Measurements from ENCODE around the gene HMX1. TPM values are rescaled to one million over a fixed set of nuclear protein-coding genes. Genes with fewer than 3 reads are reported as not detected.

The HMX1 gene
- total and polyA plus RNA-seq, 5 donors: not detected

GRCh38 chr4:8859550-8860095 is 12.0 kb downstream of the HMX1 start:
- WGBS: 2% methylated on average over 38 of the region's 38 CpGs
- ATAC-seq (no peak), DNase-seq (no peak)
- Histone ChIP-seq H3K4me3 (ENCODE audit: low read length) (no peak overlapping the region), H3K4me1 (ENCODE audit: control insufficient read depth, insufficient read depth, low read length) (no peaks in the 10 kb centered on the region), H3K9me3 (ENCODE audit: control insufficient read depth, low read length) (no peaks in the 10 kb centered on the region), H3K27ac (ENCODE audit: low read length) (no peak overlapping the region), H3K27me3 (ENCODE audit: control insufficient read depth, insufficient read depth) (no peaks in the 10 kb centered on the region)
- intact Hi-C loops (cut with DNase I): no loop called here

- Histone ChIP-seq H3K4me1 (ENCODE audit: control insufficient read depth, insufficient read depth, low read length) (no peaks in the 10 kb centered on the region), H3K27me3 (ENCODE audit: control insufficient read depth, insufficient read depth) (no peaks in the 10 kb centered on the region), H3K4me3 (ENCODE audit: low read length) (no peak overlapping the region), H3K9me3 (ENCODE audit: control insufficient read depth, low read length) (no peaks in the 10 kb centered on the region), H3K27ac (ENCODE audit: low read length) (no peak overlapping the region)
- no peak for ATAC-seq
- DNase-seq: no peak
- intact Hi-C loops (cut with DNase I): no loop called here
- WGBS: 2% methylated on average over 19 of the region's 19 CpGs
Observed at GRCh38 chr4:8858701-8859210, 12.9 kb downstream of the HMX1 start.

GRCh38 chr4:8857766-8858700 is 13.6 kb downstream of the HMX1 start:
- no peak overlapping the region for H3K27ac ChIP-seq (ENCODE audit: low read length)
- H3K9me3 ChIP-seq (ENCODE audit: control insufficient read depth, low read length): no peaks in the 10 kb centered on the region
- WGBS: 1% methylated on average over 74 of the region's 74 CpGs
- intact Hi-C loops (cut with DNase I): no loop called here
- H3K4me3 ChIP-seq (ENCODE audit: low read length): no peak overlapping the region
- H3K4me1 ChIP-seq (ENCODE audit: control insufficient read depth, insufficient read depth, low read length): no peaks in the 10 kb centered on the region
- ATAC-seq (no peak), DNase-seq (no peak)
- H3K27me3 ChIP-seq (ENCODE audit: control insufficient read depth, insufficient read depth): no peaks in the 10 kb centered on the region

DNA sequence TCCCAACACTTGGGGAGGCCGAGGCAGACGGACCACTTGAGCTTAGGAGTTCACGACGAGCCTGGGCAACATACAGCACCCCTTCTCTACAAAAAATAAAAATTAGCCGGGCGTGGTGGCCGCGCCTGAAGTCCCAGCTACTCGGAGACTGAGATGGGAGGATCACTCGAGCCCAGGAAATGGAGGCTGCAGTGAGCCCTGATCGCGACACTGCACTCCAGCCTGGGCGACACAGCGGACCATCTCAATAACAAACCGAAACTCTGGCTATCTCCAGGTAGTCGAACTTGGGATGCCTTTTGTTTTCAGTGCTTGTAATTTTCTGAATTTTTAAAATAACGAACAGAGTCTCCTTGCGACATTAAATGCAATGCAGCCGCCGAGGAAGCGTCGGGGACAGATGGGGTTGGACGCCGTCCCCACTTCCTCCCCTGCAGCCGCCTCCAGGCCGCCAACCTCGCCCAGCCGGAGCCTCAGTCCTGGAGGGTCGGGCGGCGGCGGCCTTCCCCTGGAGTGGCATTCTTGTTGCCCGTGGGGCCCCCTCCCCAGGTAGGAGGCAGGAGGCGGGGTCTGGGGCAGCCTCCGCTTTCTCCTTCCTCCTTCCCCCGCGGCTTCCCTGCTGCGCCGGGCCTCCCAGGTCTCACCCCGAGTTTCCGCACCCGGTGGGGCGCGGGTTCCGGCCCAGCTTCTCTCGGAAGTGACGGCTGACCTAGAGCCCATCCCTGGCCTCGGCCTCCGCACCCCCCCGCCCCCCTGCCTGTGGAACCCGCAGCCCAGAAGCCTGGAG is 14.6 kb downstream of the HMX1 start:
- peak overlapping the region; percentile 2 for H3K4me3 ChIP-seq (ENCODE audit: low read length)
- H3K27me3 ChIP-seq (ENCODE audit: control insufficient read depth, insufficient read depth): no peaks in the 10 kb centered on the region
- WGBS: 2% methylated on average over 51 of the region's 51 CpGs

GRCh38 chr4:8855818-8856245 is 15.8 kb downstream of the HMX1 start:
- ATAC-seq (no peak), DNase-seq (no peak)
- Histone ChIP-seq H3K4me3 (ENCODE audit: low read length) (no peak overlapping the region), H3K9me3 (ENCODE audit: control insufficient read depth, low read length) (no peaks in the 10 kb centered on the region), H3K27me3 (ENCODE audit: control insufficient read depth, insufficient read depth) (no peaks in the 10 kb centered on the region), H3K27ac (ENCODE audit: low read length) (no peak overlapping the region), H3K4me1 (ENCODE audit: control insufficient read depth, insufficient read depth, low read length) (no peaks in the 10 kb centered on the region)
- intact Hi-C loops (cut with DNase I): no loop called here
- 5% methylated on average over 9 of the region's 9 CpGs for WGBS

More for the DNA sequence above, 14.6 kb downstream of the HMX1 start:
- Histone ChIP-seq H3K9me3 (ENCODE audit: control insufficient read depth, low read length) (no peaks in the 10 kb centered on the region), H3K27ac (ENCODE audit: low read length) (no peak overlapping the region), H3K4me1 (ENCODE audit: control insufficient read depth, insufficient read depth, low read length) (no peaks in the 10 kb centered on the region)
- DNase-seq (no peak), ATAC-seq (no peak)
- intact Hi-C loops (cut with DNase I): no loop called here

DNA sequence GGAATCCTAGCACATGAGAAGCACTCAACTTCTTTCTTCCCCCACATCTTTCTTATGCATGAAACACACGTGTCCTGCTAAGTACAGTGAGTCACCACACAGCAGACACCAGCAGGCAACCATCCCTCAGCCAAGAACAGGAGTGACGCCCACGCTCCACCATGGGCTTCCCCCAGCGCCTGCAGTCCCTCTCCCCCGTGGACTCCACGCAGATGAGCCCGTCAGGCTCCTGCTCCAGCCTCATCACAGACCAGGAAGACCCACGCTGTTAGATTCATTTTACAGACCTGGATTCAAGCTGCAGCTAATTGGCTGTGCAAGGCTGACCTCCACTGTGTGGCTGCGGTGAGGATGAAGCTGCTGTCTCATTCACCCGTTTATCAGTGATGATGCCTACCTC is 16.7 kb downstream of the HMX1 start:
- Histone ChIP-seq H3K9me3 (ENCODE audit: control insufficient read depth, low read length) (no peaks in the 10 kb centered on the region), H3K27me3 (ENCODE audit: control insufficient read depth, insufficient read depth) (no peaks in the 10 kb centered on the region), H3K4me1 (ENCODE audit: control insufficient read depth, insufficient read depth, low read length) (no peaks in the 10 kb centered on the region), H3K27ac (ENCODE audit: low read length) (no peak overlapping the region), H3K4me3 (ENCODE audit: low read length) (no peak overlapping the region)
- intact Hi-C loops (cut with DNase I): no loop called here
- ATAC-seq (no peak), DNase-seq (no peak)
- WGBS: 15% methylated on average over 10 of the region's 10 CpGs

DNA sequence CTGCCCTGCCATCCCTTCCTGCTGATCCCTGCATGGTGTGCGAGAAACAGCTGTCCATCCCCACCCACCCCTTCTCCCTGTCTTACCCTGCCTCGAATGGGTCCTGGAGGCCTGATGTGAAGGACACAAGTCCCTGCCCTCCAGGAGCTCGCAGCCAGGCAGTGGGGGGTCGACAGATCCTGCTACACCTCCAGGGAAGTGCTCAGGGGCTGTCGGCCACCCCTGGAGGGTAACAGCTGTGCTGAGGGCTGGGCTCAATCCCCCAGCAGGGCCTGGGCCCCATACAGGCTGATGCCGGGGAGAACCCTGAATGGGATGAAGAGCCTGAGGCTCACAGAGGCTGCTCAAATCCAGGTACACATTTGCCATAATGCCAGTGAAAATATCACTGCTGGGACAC is 17.6 kb downstream of the HMX1 start:
- DNase-seq (no peak), ATAC-seq (no peak)
- Histone ChIP-seq H3K27me3 (ENCODE audit: control insufficient read depth, insufficient read depth) (no peaks in the 10 kb centered on the region), H3K27ac (ENCODE audit: low read length) (no peak overlapping the region), H3K9me3 (ENCODE audit: control insufficient read depth, low read length) (no peaks in the 10 kb centered on the region), H3K4me3 (ENCODE audit: low read length) (no peak overlapping the region), H3K4me1 (ENCODE audit: control insufficient read depth, insufficient read depth, low read length) (no peaks in the 10 kb centered on the region)
- intact Hi-C loops (cut with DNase I): no loop called here
- WGBS: 11% methylated on average over 6 of the region's 6 CpGs

GRCh38 chr4:8853249-8853648 is 18.4 kb downstream of the HMX1 start:
- Histone ChIP-seq H3K27ac (ENCODE audit: low read length) (no peak overlapping the region), H3K4me1 (ENCODE audit: control insufficient read depth, insufficient read depth, low read length) (no peaks in the 10 kb centered on the region), H3K9me3 (ENCODE audit: control insufficient read depth, low read length) (no peaks in the 10 kb centered on the region), H3K4me3 (ENCODE audit: low read length) (no peak overlapping the region), H3K27me3 (ENCODE audit: control insufficient read depth, insufficient read depth) (no peaks in the 10 kb centered on the region)
- intact Hi-C loops (cut with DNase I): no loop called here
- DNase-seq (no peak), ATAC-seq (no peak)
- 79% methylated on average over 6 of the region's 6 CpGs for WGBS

GRCh38 chr4:8852118-8852704 is 19.4 kb downstream of the HMX1 start:
- H3K27me3 ChIP-seq (ENCODE audit: control insufficient read depth, insufficient read depth): no peaks in the 10 kb centered on the region
- ATAC-seq (no peak), DNase-seq (no peak)

DNA sequence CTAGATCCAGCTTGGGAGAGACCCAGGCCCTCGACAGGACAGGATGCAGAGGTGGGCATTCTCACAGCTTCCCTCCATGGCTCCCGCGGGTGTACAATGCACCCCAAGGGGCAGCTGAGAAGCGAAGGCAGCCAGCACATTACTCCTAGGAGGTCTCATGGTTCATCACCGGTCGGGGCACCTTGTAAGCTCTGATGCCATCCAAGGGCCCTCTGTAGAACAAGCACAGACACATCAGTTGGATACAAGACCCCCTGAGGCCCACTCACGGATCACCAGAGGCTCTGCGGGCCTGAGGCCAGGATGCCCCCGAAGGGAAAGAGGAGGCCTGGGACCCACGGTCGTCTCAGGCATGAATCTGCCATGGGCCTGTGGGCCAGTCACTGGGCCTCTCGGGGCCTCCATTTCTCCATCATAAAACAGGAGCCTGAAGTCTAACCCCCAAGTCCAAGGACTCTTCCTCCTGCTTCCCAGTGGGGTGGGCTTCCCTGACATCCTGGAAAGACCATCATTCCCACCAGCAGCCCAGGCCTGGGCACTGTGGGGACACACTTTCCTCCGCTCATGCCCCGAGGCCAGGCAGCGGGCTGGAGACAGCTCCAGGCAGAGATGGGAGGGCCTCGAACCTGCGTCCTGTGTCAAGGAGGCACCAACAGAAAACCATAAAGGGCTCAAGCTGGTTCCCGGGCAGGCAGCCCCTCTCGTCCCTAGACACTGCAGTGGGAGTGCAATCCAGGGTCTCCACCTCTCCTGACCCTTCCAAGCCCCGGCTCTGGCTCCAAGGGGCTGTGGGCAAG is 20.1 kb downstream of the HMX1 start:
- Histone ChIP-seq H3K4me3 (ENCODE audit: low read length) (no peak overlapping the region), H3K9me3 (ENCODE audit: control insufficient read depth, low read length) (no peaks in the 10 kb centered on the region), H3K27me3 (ENCODE audit: control insufficient read depth, insufficient read depth) (no peaks in the 10 kb centered on the region), H3K4me1 (ENCODE audit: control insufficient read depth, insufficient read depth, low read length) (no peaks in the 10 kb centered on the region), H3K27ac (ENCODE audit: low read length) (no peak overlapping the region)
- no peak for DNase-seq
- no peak for ATAC-seq
- 80% methylated on average over 20 of the region's 20 CpGs for WGBS
- intact Hi-C loops (cut with DNase I): no loop called here

More at GRCh38 chr4:8852118-8852704, 19.4 kb downstream of the HMX1 start:
- Histone ChIP-seq H3K4me3 (ENCODE audit: low read length) (no peak overlapping the region), H3K4me1 (ENCODE audit: control insufficient read depth, insufficient read depth, low read length) (no peaks in the 10 kb centered on the region), H3K9me3 (ENCODE audit: control insufficient read depth, low read length) (no peaks in the 10 kb centered on the region), H3K27ac (ENCODE audit: low read length) (no peak overlapping the region)
- intact Hi-C loops (cut with DNase I): no loop called here
- WGBS: 67% methylated on average over 17 of the region's 17 CpGs

All from right cardiac atrium (tissue), 5 donors.